ENCODE data around the gene NOP56. TPM values are rescaled to one million over a fixed set of nuclear protein-coding genes. Genes with fewer than 3 reads are reported as not detected.

Gene NOP56
- total and polyA plus RNA-seq, 2 of the 4 experiments (the other 2 are of a cell fraction), result 189 to 231 TPM

GRCh38 chr20:2699775-2700413 is 47.5 kb downstream of the NOP56 start:
- no peaks in the 10 kb centered on the region for H3K9me3 ChIP-seq (ENCODE audit: control insufficient read depth, insufficient read depth, low read length)
- H3K4me2 ChIP-seq (ENCODE audit: low read depth, low read length), result no peak overlapping the region
- no peak overlapping the region for H3K14ac ChIP-seq (replicated peaks; ENCODE audit: low read depth, low read length)
- no peak overlapping the region for H2BK20ac ChIP-seq (ENCODE audit: low read depth, low read length)
- no peaks in the 10 kb centered on the region for H3K79me1 ChIP-seq (ENCODE audit: low read depth in 1 of 2, low read length in 2 of 2)
- H2BK120ac ChIP-seq (ENCODE audit: low read depth, low read length), result no peak overlapping the region
- H2BK5ac ChIP-seq (ENCODE audit: low read depth, low read length, poor library complexity, severe bottlenecking), result no peak overlapping the region
- no peaks in the 10 kb centered on the region; the same call in none of the 2 replicates for H4K20me1 ChIP-seq (ENCODE audit: insufficient read depth, low read length)
- H3K4ac ChIP-seq (ENCODE audit: low read depth, low read length), result no peak overlapping the region
- no peak overlapping the region for H2AK5ac ChIP-seq (ENCODE audit: low read depth, low read length)
- H3K56ac ChIP-seq (ENCODE audit: extremely low read depth, insufficient read depth, low read length), result no peak overlapping the region
- H3K4me1 ChIP-seq (ENCODE audit: control insufficient read depth, insufficient read depth, low read length), result no peaks in the 10 kb centered on the region
- H3K4me3 ChIP-seq (ENCODE audit: insufficient read depth, low read depth, low read length), result no peak overlapping the region
- in situ Hi-C loops (cut with MboI; ENCODE audit: low sequenced_read_pairs) (no loop called here), dilution Hi-C loops (cut with HindIII; ENCODE audit: low sequenced_read_pairs, unreplicated experiment) (no loop called here), intact Hi-C loops (cut with micrococcal nuclease) (no loop called here)
- no peak overlapping the region for H3K23ac ChIP-seq (ENCODE audit: low read depth, low read length)
- ATAC-seq (ENCODE audit: low read depth), result no peak
- WGBS, 2 experiments (ENCODE audit: extremely low coverage in 2 of 2, insufficient read length in 1 of 2), result 83% methylated on average over 1 of the region's 5 CpGs; no CpG with 5 or more reads in 1 of the 2 experiments
- ChIA-PET CTCF (no interaction called here), POLR2A (ENCODE audit: unreplicated experiment) (no interaction called here)
- H2AFZ ChIP-seq (replicated peaks; ENCODE audit: low read length, poor library complexity), result no peak overlapping the region
- no peak overlapping the region for H2AK9ac ChIP-seq (replicated peaks; ENCODE audit: low read depth, low read length, poor library complexity)
- no peak overlapping the region for H3K27ac ChIP-seq (ENCODE audit: insufficient read depth, low read length)
- no peak overlapping the region for H3K18ac ChIP-seq (ENCODE audit: low read depth, low read length)
- TF ChIP-seq CEBPB (IDR thresholded peaks at IDR 0.05; ENCODE audit: low read depth, low read length) (no peak), RFX5 (IDR thresholded peaks at IDR 0.05; ENCODE audit: low read depth, low read length) (no peak), MXI1 (IDR thresholded peaks at IDR 0.05; ENCODE audit: borderline replicate concordance, low read depth, low read length) (no peak), BHLHE40 (IDR thresholded peaks at IDR 0.05; ENCODE audit: low read depth, low read length) (no peak), POLR2A (IDR thresholded peaks at IDR 0.05; ENCODE audit: low read depth, low read length) (no peak), NFE2L2 (IDR thresholded peaks at IDR 0.05; ENCODE audit: low read depth, low read length) (no peak), MAZ (IDR thresholded peaks at IDR 0.05; ENCODE audit: borderline replicate concordance, low read depth, low read length) (no peak), CHD1 (IDR thresholded peaks at IDR 0.05; ENCODE audit: low read depth, low read length) (no peak), MAFK (IDR thresholded peaks at IDR 0.05; ENCODE audit: low read depth, low read length) (no peak), SMC3 (IDR thresholded peaks at IDR 0.05; ENCODE audit: low read depth, low read length) (no peak), RCOR1 (IDR thresholded peaks at IDR 0.05; ENCODE audit: insufficient replicate concordance, low read length) (no peak), FOS (IDR thresholded peaks at IDR 0.05; ENCODE audit: low read depth, low read length) (no peak), RAD21 (IDR thresholded peaks at IDR 0.05; ENCODE audit: low read length) (no peak)
- TF ChIP-seq, protein P1, sequence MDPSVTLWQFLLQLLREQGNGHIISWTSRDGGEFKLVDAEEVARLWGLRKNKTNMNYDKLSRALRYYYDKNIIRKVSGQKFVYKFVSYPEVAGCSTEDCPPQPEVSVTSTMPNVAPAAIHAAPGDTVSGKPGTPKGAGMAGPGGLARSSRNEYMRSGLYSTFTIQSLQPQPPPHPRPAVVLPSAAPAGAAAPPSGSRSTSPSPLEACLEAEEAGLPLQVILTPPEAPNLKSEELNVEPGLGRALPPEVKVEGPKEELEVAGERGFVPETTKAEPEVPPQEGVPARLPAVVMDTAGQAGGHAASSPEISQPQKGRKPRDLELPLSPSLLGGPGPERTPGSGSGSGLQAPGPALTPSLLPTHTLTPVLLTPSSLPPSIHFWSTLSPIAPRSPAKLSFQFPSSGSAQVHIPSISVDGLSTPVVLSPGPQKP (IDR thresholded peaks at IDR 0.05; ENCODE audit: borderline replicate concordance, low read depth, low read length), result no peak
- H3K27me3 ChIP-seq (ENCODE audit: control insufficient read depth, insufficient read depth, low read length), result peaks cover 55% of the 10 kb centered on the region
- no peak overlapping the region for H2BK15ac ChIP-seq (ENCODE audit: low read depth, low read length)
- H4K8ac ChIP-seq (ENCODE audit: low read depth in 2 of 2, low read length in 2 of 2), result no peak overlapping the region
- H3K9me1 ChIP-seq (ENCODE audit: insufficient read depth, low read length), result no peaks in the 10 kb centered on the region
- no peaks in the 10 kb centered on the region for H3K36me3 ChIP-seq (ENCODE audit: control insufficient read depth, insufficient read depth, low read length)
- H4K91ac ChIP-seq (ENCODE audit: insufficient read depth, low read depth, low read length), result no peak overlapping the region
- H3K9ac ChIP-seq (ENCODE audit: low read depth, low read length), result no peak overlapping the region
- BruUV-seq (replicated peaks), result no TSS peak
- DNase-seq, result no peak
- H4K5ac ChIP-seq (ENCODE audit: low read depth, low read length), result no peak overlapping the region
